ENCODE measurements around the gene ITGB7.

DNA sequence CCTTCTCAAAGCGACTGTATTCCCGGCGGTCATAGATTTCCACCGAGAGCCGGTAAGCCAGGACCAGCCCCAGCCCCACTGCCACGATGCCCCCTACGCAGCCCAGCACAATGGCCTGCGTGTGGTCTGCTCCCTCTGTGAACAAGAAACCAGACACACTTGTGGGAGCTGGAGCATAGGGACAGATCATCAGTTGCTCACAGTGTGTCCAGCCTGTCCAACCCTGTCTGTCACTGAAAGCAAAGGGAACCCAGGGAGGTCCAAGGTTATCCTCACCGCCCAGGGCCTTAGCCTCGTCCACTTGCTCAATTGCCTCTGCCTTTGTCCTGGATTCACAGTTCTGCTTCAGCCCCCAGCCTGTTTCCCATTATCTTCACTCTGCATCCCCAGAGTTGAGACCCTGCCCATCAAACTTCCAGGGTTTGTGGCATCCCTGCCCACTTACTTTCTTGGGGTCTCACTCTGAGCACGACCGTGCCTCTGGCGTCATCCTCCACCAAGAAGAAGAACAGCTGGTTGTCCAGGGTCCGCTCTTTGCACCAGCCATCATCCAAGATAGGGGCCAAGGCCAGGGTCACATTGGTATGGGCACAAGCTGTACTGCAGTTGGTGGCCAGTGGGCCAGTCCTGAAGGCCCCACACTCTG lies 15.0 kb downstream of the ITGB7 start:
- TF ChIP-seq CREM (IDR thresholded peaks at IDR 0.05; ENCODE audit: low read depth), result no peak
- TF ChIP-seq, protein P1, sequence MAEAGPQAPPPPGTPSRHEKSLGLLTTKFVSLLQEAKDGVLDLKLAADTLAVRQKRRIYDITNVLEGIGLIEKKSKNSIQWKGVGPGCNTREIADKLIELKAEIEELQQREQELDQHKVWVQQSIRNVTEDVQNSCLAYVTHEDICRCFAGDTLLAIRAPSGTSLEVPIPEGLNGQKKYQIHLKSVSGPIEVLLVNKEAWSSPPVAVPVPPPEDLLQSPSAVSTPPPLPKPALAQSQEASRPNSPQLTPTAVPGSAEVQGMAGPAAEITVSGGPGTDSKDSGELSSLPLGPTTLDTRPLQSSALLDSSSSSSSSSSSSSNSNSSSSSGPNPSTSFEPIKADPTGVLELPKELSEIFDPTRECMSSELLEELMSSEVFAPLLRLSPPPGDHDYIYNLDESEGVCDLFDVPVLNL (CRISPR knock-in tag; IDR thresholded peaks at IDR 0.05; ENCODE audit: low read depth), result no peak
- TF ChIP-seq BACH1 (tag; IDR thresholded peaks at IDR 0.05), result no peak
- no peak for TF ChIP-seq ZNF57 (CRISPR knock-in tag; IDR thresholded peaks at IDR 0.05)
- no peak for TF ChIP-seq ZNF212 (CRISPR knock-in tag; IDR thresholded peaks at IDR 0.05)
- no peak for TF ChIP-seq ZNF695 (CRISPR knock-in tag; IDR thresholded peaks at IDR 0.05)
- TF ChIP-seq, protein P2, sequence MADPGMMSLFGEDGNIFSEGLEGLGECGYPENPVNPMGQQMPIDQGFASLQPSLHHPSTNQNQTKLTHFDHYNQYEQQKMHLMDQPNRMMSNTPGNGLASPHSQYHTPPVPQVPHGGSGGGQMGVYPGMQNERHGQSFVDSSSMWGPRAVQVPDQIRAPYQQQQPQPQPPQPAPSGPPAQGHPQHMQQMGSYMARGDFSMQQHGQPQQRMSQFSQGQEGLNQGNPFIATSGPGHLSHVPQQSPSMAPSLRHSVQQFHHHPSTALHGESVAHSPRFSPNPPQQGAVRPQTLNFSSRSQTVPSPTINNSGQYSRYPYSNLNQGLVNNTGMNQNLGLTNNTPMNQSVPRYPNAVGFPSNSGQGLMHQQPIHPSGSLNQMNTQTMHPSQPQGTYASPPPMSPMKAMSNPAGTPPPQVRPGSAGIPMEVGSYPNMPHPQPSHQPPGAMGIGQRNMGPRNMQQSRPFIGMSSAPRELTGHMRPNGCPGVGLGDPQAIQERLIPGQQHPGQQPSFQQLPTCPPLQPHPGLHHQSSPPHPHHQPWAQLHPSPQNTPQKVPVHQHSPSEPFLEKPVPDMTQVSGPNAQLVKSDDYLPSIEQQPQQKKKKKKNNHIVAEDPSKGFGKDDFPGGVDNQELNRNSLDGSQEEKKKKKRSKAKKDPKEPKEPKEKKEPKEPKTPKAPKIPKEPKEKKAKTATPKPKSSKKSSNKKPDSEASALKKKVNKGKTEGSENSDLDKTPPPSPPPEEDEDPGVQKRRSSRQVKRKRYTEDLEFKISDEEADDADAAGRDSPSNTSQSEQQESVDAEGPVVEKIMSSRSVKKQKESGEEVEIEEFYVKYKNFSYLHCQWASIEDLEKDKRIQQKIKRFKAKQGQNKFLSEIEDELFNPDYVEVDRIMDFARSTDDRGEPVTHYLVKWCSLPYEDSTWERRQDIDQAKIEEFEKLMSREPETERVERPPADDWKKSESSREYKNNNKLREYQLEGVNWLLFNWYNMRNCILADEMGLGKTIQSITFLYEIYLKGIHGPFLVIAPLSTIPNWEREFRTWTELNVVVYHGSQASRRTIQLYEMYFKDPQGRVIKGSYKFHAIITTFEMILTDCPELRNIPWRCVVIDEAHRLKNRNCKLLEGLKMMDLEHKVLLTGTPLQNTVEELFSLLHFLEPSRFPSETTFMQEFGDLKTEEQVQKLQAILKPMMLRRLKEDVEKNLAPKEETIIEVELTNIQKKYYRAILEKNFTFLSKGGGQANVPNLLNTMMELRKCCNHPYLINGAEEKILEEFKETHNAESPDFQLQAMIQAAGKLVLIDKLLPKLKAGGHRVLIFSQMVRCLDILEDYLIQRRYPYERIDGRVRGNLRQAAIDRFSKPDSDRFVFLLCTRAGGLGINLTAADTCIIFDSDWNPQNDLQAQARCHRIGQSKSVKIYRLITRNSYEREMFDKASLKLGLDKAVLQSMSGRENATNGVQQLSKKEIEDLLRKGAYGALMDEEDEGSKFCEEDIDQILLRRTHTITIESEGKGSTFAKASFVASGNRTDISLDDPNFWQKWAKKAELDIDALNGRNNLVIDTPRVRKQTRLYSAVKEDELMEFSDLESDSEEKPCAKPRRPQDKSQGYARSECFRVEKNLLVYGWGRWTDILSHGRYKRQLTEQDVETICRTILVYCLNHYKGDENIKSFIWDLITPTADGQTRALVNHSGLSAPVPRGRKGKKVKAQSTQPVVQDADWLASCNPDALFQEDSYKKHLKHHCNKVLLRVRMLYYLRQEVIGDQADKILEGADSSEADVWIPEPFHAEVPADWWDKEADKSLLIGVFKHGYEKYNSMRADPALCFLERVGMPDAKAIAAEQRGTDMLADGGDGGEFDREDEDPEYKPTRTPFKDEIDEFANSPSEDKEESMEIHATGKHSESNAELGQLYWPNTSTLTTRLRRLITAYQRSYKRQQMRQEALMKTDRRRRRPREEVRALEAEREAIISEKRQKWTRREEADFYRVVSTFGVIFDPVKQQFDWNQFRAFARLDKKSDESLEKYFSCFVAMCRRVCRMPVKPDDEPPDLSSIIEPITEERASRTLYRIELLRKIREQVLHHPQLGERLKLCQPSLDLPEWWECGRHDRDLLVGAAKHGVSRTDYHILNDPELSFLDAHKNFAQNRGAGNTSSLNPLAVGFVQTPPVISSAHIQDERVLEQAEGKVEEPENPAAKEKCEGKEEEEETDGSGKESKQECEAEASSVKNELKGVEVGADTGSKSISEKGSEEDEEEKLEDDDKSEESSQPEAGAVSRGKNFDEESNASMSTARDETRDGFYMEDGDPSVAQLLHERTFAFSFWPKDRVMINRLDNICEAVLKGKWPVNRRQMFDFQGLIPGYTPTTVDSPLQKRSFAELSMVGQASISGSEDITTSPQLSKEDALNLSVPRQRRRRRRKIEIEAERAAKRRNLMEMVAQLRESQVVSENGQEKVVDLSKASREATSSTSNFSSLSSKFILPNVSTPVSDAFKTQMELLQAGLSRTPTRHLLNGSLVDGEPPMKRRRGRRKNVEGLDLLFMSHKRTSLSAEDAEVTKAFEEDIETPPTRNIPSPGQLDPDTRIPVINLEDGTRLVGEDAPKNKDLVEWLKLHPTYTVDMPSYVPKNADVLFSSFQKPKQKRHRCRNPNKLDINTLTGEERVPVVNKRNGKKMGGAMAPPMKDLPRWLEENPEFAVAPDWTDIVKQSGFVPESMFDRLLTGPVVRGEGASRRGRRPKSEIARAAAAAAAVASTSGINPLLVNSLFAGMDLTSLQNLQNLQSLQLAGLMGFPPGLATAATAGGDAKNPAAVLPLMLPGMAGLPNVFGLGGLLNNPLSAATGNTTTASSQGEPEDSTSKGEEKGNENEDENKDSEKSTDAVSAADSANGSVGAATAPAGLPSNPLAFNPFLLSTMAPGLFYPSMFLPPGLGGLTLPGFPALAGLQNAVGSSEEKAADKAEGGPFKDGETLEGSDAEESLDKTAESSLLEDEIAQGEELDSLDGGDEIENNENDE (IDR thresholded peaks at IDR 0.05; ENCODE audit: low read depth, low read length), result no peak
- no peak for TF ChIP-seq YY1 (IDR thresholded peaks at IDR 0.05; ENCODE audit: borderline replicate concordance in 1 of 3, control insufficient read depth in 1 of 3, extremely low read depth in 1 of 3, insufficient read depth in 3 of 3, insufficient read length in 1 of 3, insufficient replicate concordance in 2 of 3, low read depth in 1 of 3, low read length in 2 of 3)
- TF ChIP-seq CHD1 (IDR thresholded peaks at IDR 0.05; ENCODE audit: low read length), result no peak
- 0 out of 2 replicates have a peak, but pooled peaks have one; percentile 21 for TF ChIP-seq POLR2A (conservative IDR thresholded peaks at IDR 0.05)
- TF ChIP-seq ARNT (IDR thresholded peaks at IDR 0.05), result no peak
- TF ChIP-seq IRF2 (CRISPR knock-in tag; IDR thresholded peaks at IDR 0.05), result no peak
- TF ChIP-seq EZH2 (IDR thresholded peaks at IDR 0.05; ENCODE audit: borderline replicate concordance, low read depth, low read length), result no peak
- TF ChIP-seq KLF6 (CRISPR knock-in tag; IDR thresholded peaks at IDR 0.05; ENCODE audit: borderline replicate concordance), result no peak
